SK-N-SH (cell line): ENCODE data around the gene MRPL19. TPM values are rescaled to one million over a fixed set of nuclear protein-coding genes. Genes with fewer than 3 reads are reported as not detected.

ENCODE experiments used
- CTCF ChIA-PET: fragments of 300-600, 350-600 bp; formaldehyde crosslinking; extraction: SDS; loops from one replicate; lab custom pipeline; 2021; lab: Yijun Ruan, JAX
- POLR2A ChIA-PET: fragments of 350-600 bp; sonication (Branson Sonifier 250); formaldehyde crosslinking; extraction: SDS; loops from one replicate; lab custom pipeline; 2020; ENCODE audit warnings: antibody characterized with exemption, inconsistent platforms; lab: Yijun Ruan, JAX
- DNase-seq: peaks from one replicate; pipeline ENCODE4 v3.0.0; 2012
- H2AFZ ChIP-seq: fragments of 200-600 bp; sonication (generic); 2 replicates; pipeline ENCODE4 v1.8.1; 2016; ENCODE audit warnings: antibody characterized with exemption, mild to moderate bottlenecking, low read depth
- H3F3A ChIP-seq: fragments of 200-600 bp; sonication (generic); replicated peaks from 2 replicates; pipeline ENCODE3; 2016; ENCODE audit warnings: antibody characterized with exemption, mild to moderate bottlenecking; ENCODE audit not compliant: insufficient read depth
- H3K27ac ChIP-seq, 2 experiments: fragments of 200-500 bp in 1 of 2; fragments of 200-600 bp in 1 of 2; sonication (Bioruptor generic) in 1 of 2; sonication (generic), shearing (Covaris generic) in 1 of 2; 2 replicates each; pipeline versions ENCODE4 v1.5.1 to v1.6.1; 2014 to 2016; ENCODE audit warnings: low read depth in 2 of 2, inconsistent platforms in 1 of 2, low read length in 1 of 2, mild to moderate bottlenecking in 1 of 2, mixed read lengths in 1 of 2
- H3K27me3 ChIP-seq: fragments of 200-600 bp; sonication (generic), shearing (Covaris generic); 2 replicates; pipeline ENCODE4 v1.6.1; 2016; ENCODE audit warnings: mixed run types; ENCODE audit not compliant: insufficient read depth
- H3K36me3 ChIP-seq, 2 experiments: fragments of 200-500 bp in 1 of 2; fragments of 200-600 bp in 1 of 2; sonication (Bioruptor generic) in 1 of 2; sonication (generic) in 1 of 2; replicated peaks in 1 of 2; 2 replicates each; pipeline versions ENCODE3 to v1.5.1; 2014 to 2016; ENCODE audit warnings: low read length in 1 of 2, mild to moderate bottlenecking in 1 of 2; ENCODE audit not compliant: insufficient read depth in 2 of 2, control insufficient read depth in 1 of 2
- H3K4me1 ChIP-seq, 2 experiments: fragments of 200-500 bp in 1 of 2; fragments of 200-600 bp in 1 of 2; sonication (Bioruptor generic) in 1 of 2; sonication (generic), shearing (Covaris generic) in 1 of 2; 2 replicates each; pipeline versions ENCODE4 v1.5.1 to v1.6.1; 2014 to 2016; ENCODE audit warnings: low read depth in 1 of 2, low read length in 1 of 2, mixed run types in 1 of 2; ENCODE audit not compliant: insufficient read depth in 2 of 2, control insufficient read depth in 1 of 2
- H3K4me2 ChIP-seq: fragments of 200-600 bp; sonication (generic), shearing (Covaris generic); 2 replicates; pipeline ENCODE4 v1.6.1; 2017; ENCODE audit warnings: mixed run types
- H3K4me3 ChIP-seq, 2 experiments: fragments of 200-500 bp in 1 of 2; fragments of 200-600 bp in 1 of 2; sonication (Bioruptor generic) in 1 of 2; sonication (generic), shearing (Covaris generic) in 1 of 2; 2 replicates each; pipeline versions ENCODE4 v1.5.1 to v1.8.1; 2014 to 2016; ENCODE audit warnings: low read depth in 2 of 2, inconsistent platforms in 1 of 2, low read length in 1 of 2, mild to moderate bottlenecking in 1 of 2, mixed read lengths in 1 of 2, moderate library complexity in 1 of 2
- H3K79me2 ChIP-seq: fragments of 200-600 bp; sonication (generic); 2 replicates; pipeline ENCODE4 v1.8.1; 2017; ENCODE audit warnings: mild to moderate bottlenecking; ENCODE audit not compliant: insufficient read depth
- H3K9ac ChIP-seq: fragments of 200-600 bp; sonication (generic); 2 replicates; pipeline ENCODE4 v1.6.1; 2017; ENCODE audit warnings: mixed run types
- H3K9me2 ChIP-seq: fragments of 200-600 bp; sonication (generic); 2 replicates; pipeline ENCODE4 v1.6.1; 2017; ENCODE audit warnings: mixed run types
- H3K9me3 ChIP-seq: fragments of 200-600 bp; sonication (generic); 2 replicates; pipeline ENCODE4 v1.6.1; 2017; ENCODE audit warnings: mixed run types, mild to moderate bottlenecking, moderate library complexity
- H4K20me1 ChIP-seq: fragments of 200-600 bp; sonication (generic); 2 replicates; pipeline ENCODE4 v1.6.1; 2017; ENCODE audit warnings: mild to moderate bottlenecking, mixed run types; ENCODE audit not compliant: insufficient read depth
- EZH2phosphoT487 ChIP-seq: fragments of 200-600 bp; sonication (generic); IDR thresholded peaks from 2 replicates; pipeline ENCODE4 v1.6.1; 2017; ENCODE audit warnings: low read depth, mixed run types, mild to moderate bottlenecking, antibody characterized with exemption, moderate library complexity, borderline replicate concordance
- FOXJ3 ChIP-seq: sonication (generic); formaldehyde crosslinking; IDR thresholded peaks from 2 replicates; pipeline ENCODE4 v1.5.1; 2020; ENCODE audit warnings: mild to moderate bottlenecking, missing genetic modification reagents
- FOXM1 ChIP-seq: IDR thresholded peaks from 2 replicates; pipeline ENCODE4 v1.4.0; 2012; ENCODE audit warnings: low read depth, mild to moderate bottlenecking
- GABPA ChIP-seq: IDR thresholded peaks from 2 replicates; pipeline ENCODE4 v1.4.0; 2012; ENCODE audit warnings: low read depth, mild to moderate bottlenecking
- MEF2A ChIP-seq: IDR thresholded peaks from 2 replicates; pipeline ENCODE4 v1.4.0; 2012; ENCODE audit warnings: low read depth, borderline replicate concordance
- MXI1 ChIP-seq: IDR thresholded peaks from 2 replicates; pipeline ENCODE4 v1.6.1; 2012; ENCODE audit warnings: mild to moderate bottlenecking, low read depth, low read length, improper control_type of control experiment
- NRF1 ChIP-seq: IDR thresholded peaks from 2 replicates; pipeline ENCODE4 v1.6.1; 2012; ENCODE audit warnings: low read depth, mild to moderate bottlenecking, low read length
- RCOR1 ChIP-seq: fragments of 150-350 bp; IDR thresholded peaks from 2 replicates; pipeline ENCODE4 v1.6.1; 2017; ENCODE audit warnings: antibody characterized with exemption, low read length
- RXRA ChIP-seq: IDR thresholded peaks from 2 replicates; pipeline ENCODE4 v1.4.0; 2012; ENCODE audit warnings: low read depth, mild to moderate bottlenecking, borderline replicate concordance
- TAF1 ChIP-seq: IDR thresholded peaks from 2 replicates; pipeline ENCODE4 v1.6.1; 2012; ENCODE audit warnings: low read depth, mild to moderate bottlenecking, low read length, moderate library complexity, borderline replicate concordance
- TCF12 ChIP-seq: IDR thresholded peaks from 2 replicates; pipeline ENCODE4 v1.4.0; 2012
- WGBS: methylation state at CpG from one replicate; pipeline ENCODE4 v1.1.6; 2017; ENCODE audit warnings: low lambda C conversion rate; 5-methylcytosine and 5-hydroxymethylcytosine counted together
- polyA plus RNA-seq, 3 experiments: library from polyadenylated mRNA; depleted of rRNA; stranded (reverse); fragments of >200 nt; gene quantifications; 2 replicates each; pipeline ENCODE4 v1.2.3, GENCODE V29; 2012
- TF ChIP-seq, protein P1 (sequence below): IDR thresholded peaks from 2 replicates; pipeline ENCODE4 v1.4.0; 2012; ENCODE audit warnings: low read depth
- TF ChIP-seq, protein P2 (sequence below): IDR thresholded peaks from 2 replicates; pipeline ENCODE4 v1.4.0; 2012; ENCODE audit warnings: low read depth, borderline replicate concordance
- TF ChIP-seq, protein P3 (sequence below): fragments of 200-600 bp; sonication (generic); IDR thresholded peaks from 2 replicates; pipeline ENCODE4 v1.6.1; 2017; ENCODE audit warnings: antibody characterized with exemption, mild to moderate bottlenecking, moderate library complexity
- TF ChIP-seq, protein P4 (sequence below): IDR thresholded peaks from 2 replicates; pipeline ENCODE4 v1.6.1; 2012; ENCODE audit warnings: mild to moderate bottlenecking, low read depth, low read length, moderate library complexity
- TF ChIP-seq, protein P5 (sequence below): IDR thresholded peaks from 2 replicates; pipeline ENCODE4; 2012
- TF ChIP-seq, protein P6 (sequence below): fragments of 150-350 bp; IDR thresholded peaks from 2 replicates; pipeline ENCODE4 v1.6.1; 2016; ENCODE audit warnings: mild to moderate bottlenecking, low read depth, low read length

MRPL19 gene
- polyA plus RNA-seq, 1 of the 3 experiments (the other 2 are of a cell fraction) = 15.4 TPM

DNA sequence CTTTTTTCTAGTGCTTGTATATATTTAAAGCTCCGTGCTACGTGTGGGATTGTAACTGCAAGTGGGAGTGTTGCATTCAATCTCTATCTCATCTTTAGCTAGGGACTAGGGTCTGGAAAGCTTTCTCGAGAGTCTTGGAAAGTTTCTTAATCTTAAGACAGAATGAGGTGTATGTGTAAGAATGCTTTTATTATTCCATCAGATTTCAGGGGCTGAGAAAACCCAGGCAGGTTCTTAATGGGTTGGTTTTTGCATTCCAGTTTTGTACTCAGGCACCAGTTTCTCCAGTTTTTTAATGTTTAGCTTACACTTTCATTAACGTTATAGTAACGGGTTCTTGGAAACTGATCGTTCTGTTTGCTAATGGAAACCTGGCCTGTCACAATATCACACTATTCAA is 20.3 kb downstream of the MRPL19 start:
- H3K36me3 ChIP-seq = peaks cover 78 to 90% of the 10 kb centered on the region in 2 experiments
- H3K4me1 ChIP-seq = no peaks in the 10 kb centered on the region; a peak in 1 of 4 replicates
- no peaks in the 10 kb centered on the region for H4K20me1 ChIP-seq
- H3F3A ChIP-seq = peaks cover 12% of the 10 kb centered on the region
- H3K9ac ChIP-seq = no peak overlapping the region
- H2AFZ ChIP-seq = no peak overlapping the region
- 97% methylated on average over 6 of the region's 6 CpGs for WGBS
- no peak for TF ChIP-seq RCOR1
- no peak for TF ChIP-seq FOXJ3 (CRISPR knock-in tag)
- TF ChIP-seq NRF1 = no peak
- TF ChIP-seq MXI1 = no peak
- no peak for TF ChIP-seq MEF2A
- TF ChIP-seq, protein P1, sequence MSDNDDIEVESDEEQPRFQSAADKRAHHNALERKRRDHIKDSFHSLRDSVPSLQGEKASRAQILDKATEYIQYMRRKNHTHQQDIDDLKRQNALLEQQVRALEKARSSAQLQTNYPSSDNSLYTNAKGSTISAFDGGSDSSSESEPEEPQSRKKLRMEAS = no peak
- POLR2A ChIA-PET = no interaction called here
- H3K4me3 ChIP-seq = no peak overlapping the region
- no peaks in the 10 kb centered on the region for H3K9me2 ChIP-seq
- CTCF ChIA-PET = interaction anchor here (0.6 to 3.2 kb wide), 4 partner anchors 10 to 102 kb away, joined by 3 to 13 read pairs (median 6); no protein-coding TSS in a partner anchor
- no peak for DNase-seq
- H3K9me3 ChIP-seq = no peaks in the 10 kb centered on the region
- H3K27ac ChIP-seq = no peak overlapping the region
- H3K79me2 ChIP-seq = no peaks in the 10 kb centered on the region
- no peak overlapping the region for H3K4me2 ChIP-seq
- no peaks in the 10 kb centered on the region for H3K27me3 ChIP-seq

DNA sequence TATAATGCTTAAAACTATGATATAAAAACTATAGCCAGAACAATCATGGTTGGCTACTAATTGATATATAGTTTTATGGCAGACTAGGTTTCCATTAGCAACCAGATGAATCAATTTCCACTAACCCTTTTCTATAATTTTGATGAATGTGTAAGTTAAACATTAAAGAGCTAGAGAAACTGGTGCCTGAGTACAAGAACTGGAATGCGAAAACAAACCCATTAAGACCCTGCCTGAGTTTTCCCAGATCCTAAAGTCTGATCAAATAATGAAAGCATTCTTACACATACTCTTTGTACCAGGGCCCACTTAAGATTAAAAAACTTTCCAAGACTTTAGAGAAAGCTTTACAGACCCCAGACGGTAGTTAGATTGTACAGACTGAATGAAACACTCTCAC is 21.3 kb downstream of the MRPL19 start:
- Histone ChIP-seq H3K9ac (no peak overlapping the region), H4K20me1 (no peaks in the 10 kb centered on the region), H2AFZ (no peak overlapping the region), H3K9me2 (no peaks in the 10 kb centered on the region), H3K27me3 (no peaks in the 10 kb centered on the region), H3K4me2 (no peak overlapping the region), H3K9me3 (no peaks in the 10 kb centered on the region), H3K36me3 (peaks cover 73 to 86% of the 10 kb centered on the region in 2 experiments), H3F3A (peaks cover 12% of the 10 kb centered on the region), H3K79me2 (no peaks in the 10 kb centered on the region), H3K27ac (no peak overlapping the region), H3K4me3 (no peak overlapping the region), H3K4me1 (no peaks in the 10 kb centered on the region; a peak in 1 of 4 replicates)
- WGBS = 97% methylated on average over 2 of the region's 2 CpGs
- POLR2A ChIA-PET = no interaction called here
- TF ChIP-seq, protein P2, sequence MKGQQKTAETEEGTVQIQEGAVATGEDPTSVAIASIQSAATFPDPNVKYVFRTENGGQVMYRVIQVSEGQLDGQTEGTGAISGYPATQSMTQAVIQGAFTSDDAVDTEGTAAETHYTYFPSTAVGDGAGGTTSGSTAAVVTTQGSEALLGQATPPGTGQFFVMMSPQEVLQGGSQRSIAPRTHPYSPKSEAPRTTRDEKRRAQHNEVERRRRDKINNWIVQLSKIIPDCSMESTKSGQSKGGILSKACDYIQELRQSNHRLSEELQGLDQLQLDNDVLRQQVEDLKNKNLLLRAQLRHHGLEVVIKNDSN = no peak
- TF ChIP-seq TAF1 (no peak), RXRA (no peak), GABPA (no peak), FOXM1 (no peak), TCF12 (no peak), EZH2phosphoT487 (no peak), RCOR1 (no peak), NRF1 (no peak)
- TF ChIP-seq, protein P3, sequence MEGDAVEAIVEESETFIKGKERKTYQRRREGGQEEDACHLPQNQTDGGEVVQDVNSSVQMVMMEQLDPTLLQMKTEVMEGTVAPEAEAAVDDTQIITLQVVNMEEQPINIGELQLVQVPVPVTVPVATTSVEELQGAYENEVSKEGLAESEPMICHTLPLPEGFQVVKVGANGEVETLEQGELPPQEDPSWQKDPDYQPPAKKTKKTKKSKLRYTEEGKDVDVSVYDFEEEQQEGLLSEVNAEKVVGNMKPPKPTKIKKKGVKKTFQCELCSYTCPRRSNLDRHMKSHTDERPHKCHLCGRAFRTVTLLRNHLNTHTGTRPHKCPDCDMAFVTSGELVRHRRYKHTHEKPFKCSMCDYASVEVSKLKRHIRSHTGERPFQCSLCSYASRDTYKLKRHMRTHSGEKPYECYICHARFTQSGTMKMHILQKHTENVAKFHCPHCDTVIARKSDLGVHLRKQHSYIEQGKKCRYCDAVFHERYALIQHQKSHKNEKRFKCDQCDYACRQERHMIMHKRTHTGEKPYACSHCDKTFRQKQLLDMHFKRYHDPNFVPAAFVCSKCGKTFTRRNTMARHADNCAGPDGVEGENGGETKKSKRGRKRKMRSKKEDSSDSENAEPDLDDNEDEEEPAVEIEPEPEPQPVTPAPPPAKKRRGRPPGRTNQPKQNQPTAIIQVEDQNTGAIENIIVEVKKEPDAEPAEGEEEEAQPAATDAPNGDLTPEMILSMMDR = no peak
- TF ChIP-seq, protein P4, sequence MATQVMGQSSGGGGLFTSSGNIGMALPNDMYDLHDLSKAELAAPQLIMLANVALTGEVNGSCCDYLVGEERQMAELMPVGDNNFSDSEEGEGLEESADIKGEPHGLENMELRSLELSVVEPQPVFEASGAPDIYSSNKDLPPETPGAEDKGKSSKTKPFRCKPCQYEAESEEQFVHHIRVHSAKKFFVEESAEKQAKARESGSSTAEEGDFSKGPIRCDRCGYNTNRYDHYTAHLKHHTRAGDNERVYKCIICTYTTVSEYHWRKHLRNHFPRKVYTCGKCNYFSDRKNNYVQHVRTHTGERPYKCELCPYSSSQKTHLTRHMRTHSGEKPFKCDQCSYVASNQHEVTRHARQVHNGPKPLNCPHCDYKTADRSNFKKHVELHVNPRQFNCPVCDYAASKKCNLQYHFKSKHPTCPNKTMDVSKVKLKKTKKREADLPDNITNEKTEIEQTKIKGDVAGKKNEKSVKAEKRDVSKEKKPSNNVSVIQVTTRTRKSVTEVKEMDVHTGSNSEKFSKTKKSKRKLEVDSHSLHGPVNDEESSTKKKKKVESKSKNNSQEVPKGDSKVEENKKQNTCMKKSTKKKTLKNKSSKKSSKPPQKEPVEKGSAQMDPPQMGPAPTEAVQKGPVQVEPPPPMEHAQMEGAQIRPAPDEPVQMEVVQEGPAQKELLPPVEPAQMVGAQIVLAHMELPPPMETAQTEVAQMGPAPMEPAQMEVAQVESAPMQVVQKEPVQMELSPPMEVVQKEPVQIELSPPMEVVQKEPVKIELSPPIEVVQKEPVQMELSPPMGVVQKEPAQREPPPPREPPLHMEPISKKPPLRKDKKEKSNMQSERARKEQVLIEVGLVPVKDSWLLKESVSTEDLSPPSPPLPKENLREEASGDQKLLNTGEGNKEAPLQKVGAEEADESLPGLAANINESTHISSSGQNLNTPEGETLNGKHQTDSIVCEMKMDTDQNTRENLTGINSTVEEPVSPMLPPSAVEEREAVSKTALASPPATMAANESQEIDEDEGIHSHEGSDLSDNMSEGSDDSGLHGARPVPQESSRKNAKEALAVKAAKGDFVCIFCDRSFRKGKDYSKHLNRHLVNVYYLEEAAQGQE = no peak
- TF ChIP-seq, protein P5, sequence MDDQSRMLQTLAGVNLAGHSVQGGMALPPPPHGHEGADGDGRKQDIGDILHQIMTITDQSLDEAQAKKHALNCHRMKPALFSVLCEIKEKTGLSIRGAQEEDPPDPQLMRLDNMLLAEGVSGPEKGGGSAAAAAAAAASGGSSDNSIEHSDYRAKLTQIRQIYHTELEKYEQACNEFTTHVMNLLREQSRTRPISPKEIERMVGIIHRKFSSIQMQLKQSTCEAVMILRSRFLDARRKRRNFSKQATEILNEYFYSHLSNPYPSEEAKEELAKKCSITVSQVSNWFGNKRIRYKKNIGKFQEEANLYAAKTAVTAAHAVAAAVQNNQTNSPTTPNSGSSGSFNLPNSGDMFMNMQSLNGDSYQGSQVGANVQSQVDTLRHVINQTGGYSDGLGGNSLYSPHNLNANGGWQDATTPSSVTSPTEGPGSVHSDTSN = no peak
- TF ChIP-seq, protein P1 = no peak
- TF ChIP-seq, protein P6, sequence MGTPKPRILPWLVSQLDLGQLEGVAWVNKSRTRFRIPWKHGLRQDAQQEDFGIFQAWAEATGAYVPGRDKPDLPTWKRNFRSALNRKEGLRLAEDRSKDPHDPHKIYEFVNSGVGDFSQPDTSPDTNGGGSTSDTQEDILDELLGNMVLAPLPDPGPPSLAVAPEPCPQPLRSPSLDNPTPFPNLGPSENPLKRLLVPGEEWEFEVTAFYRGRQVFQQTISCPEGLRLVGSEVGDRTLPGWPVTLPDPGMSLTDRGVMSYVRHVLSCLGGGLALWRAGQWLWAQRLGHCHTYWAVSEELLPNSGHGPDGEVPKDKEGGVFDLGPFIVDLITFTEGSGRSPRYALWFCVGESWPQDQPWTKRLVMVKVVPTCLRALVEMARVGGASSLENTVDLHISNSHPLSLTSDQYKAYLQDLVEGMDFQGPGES = no peak
- no peak for DNase-seq
- CTCF ChIA-PET = interaction anchor here (0.6 to 3.2 kb wide), 5 partner anchors 9 to 203 kb away, joined by 3 to 13 read pairs (median 5); no protein-coding TSS in a partner anchor
